PC-3 (cell line): Measurements from ENCODE around the gene LACC1. TPM values are rescaled to one million over a fixed set of nuclear protein-coding genes. Genes with fewer than 3 reads are reported as not detected.

ENCODE experiments used
- ATAC-seq: fragments of 200-7000 bp; cut with Tn5 transposase; 2 replicates; pipeline ENCODE4 v1.9.1; 2020; ENCODE audit warnings: mild to moderate bottlenecking, moderate library complexity
- BruUV-seq: library from RNA; stranded (reverse); fragments of 400-500 nt; replicated peaks from 2 replicates; lab custom pipeline; 2021; lab: Mats Ljungman, UMichigan
- CTCF ChIA-PET: fragments of 300-600 bp; sonication (Branson Sonifier 250); formaldehyde crosslinking; loops from one replicate; lab custom pipeline; 2022; ENCODE audit warnings: antibody characterized with exemption; lab: Charles Lee
- POLR2A ChIA-PET: fragments of 300-600 bp; sonication (Branson Sonifier 250); formaldehyde crosslinking; loops from one replicate; lab custom pipeline; 2022; ENCODE audit warnings: antibody characterized with exemption; ENCODE audit not compliant: unreplicated experiment; lab: Charles Lee
- DNase-seq: peaks from one replicate; pipeline ENCODE4 v3.0.0-alpha.2; 2015
- H2AFZ ChIP-seq: fragments of 300-600 bp; sonication (generic); 2 replicates; pipeline ENCODE4 v1.6.0; 2016; ENCODE audit warnings: antibody characterized with exemption, low read length
- H3F3A ChIP-seq: fragments of 300-600 bp; sonication (generic); one replicate; pipeline ENCODE4 v1.6.0; 2017; ENCODE audit warnings: antibody characterized with exemption, low read length, control low read depth, mild to moderate bottlenecking; ENCODE audit not compliant: unreplicated experiment
- H3K27ac ChIP-seq: fragments of 300-600 bp; sonication (generic); 2 replicates; pipeline ENCODE4 v1.5.1; 2016; ENCODE audit warnings: mild to moderate bottlenecking, low read length
- H3K27me3 ChIP-seq: fragments of 300-600 bp; sonication (generic); 2 replicates; pipeline ENCODE4 v1.6.1; 2016; ENCODE audit warnings: low read length, mixed read lengths
- H3K36me3 ChIP-seq: fragments of 300-600 bp; sonication (generic); 2 replicates; pipeline ENCODE4 v1.6.1; 2016; ENCODE audit warnings: low read depth, mixed run types, low read length, mixed read lengths
- H3K4me1 ChIP-seq: fragments of 300-600 bp; sonication (generic); 2 replicates; pipeline ENCODE4 v1.5.1; 2016; ENCODE audit warnings: low read length; ENCODE audit not compliant: insufficient read depth
- H3K4me2 ChIP-seq: fragments of 300-600 bp; sonication (generic); 2 replicates; pipeline ENCODE4 v1.6.0; 2016; ENCODE audit warnings: low read length
- H3K4me3 ChIP-seq: fragments of 300-600 bp; sonication (generic); 2 replicates; pipeline ENCODE4 v1.5.1; 2016; ENCODE audit warnings: mild to moderate bottlenecking, low read length, mixed read lengths
- H3K79me2 ChIP-seq: fragments of 300-600 bp; sonication (generic); 2 replicates; pipeline ENCODE4 v1.6.1; 2017; ENCODE audit warnings: low read length, mixed read lengths
- H3K9ac ChIP-seq: fragments of 300-600 bp; sonication (generic); 2 replicates; pipeline ENCODE4 v1.6.0; 2016; ENCODE audit warnings: mild to moderate bottlenecking, low read length
- H3K9me2 ChIP-seq: fragments of 300-600 bp; sonication (generic); replicated peaks from 2 replicates; pipeline ENCODE4 v1.6.1; 2016; ENCODE audit warnings: mixed run types, low read length, mixed read lengths
- H3K9me3 ChIP-seq: fragments of 300-600 bp; sonication (generic); 2 replicates; pipeline ENCODE4 v1.6.1; 2016; ENCODE audit warnings: low read length, mixed read lengths
- H4K20me1 ChIP-seq: fragments of 300-600 bp; sonication (generic); 2 replicates; pipeline ENCODE4 v1.6.1; 2016; ENCODE audit warnings: low read length, mixed read lengths
- CTCF ChIP-seq: fragments of 300-600 bp; sonication (generic); conservative IDR thresholded peaks from 2 replicates; pipeline ENCODE4 v1.5.1; 2017; ENCODE audit warnings: antibody characterized with exemption, low read depth, mild to moderate bottlenecking, low read length
- EZH2 ChIP-seq: fragments of 300-600 bp; sonication (generic); IDR thresholded peaks from one replicate; pipeline ENCODE4 v1.6.1; 2017; ENCODE audit warnings: antibody characterized with exemption, mild to moderate bottlenecking, low read length; ENCODE audit not compliant: unreplicated experiment
- EZH2phosphoT487 ChIP-seq: fragments of 300-600 bp; sonication (generic); IDR thresholded peaks from 2 replicates; pipeline ENCODE4 v1.6.1; 2018; ENCODE audit warnings: mild to moderate bottlenecking, antibody characterized with exemption, low read length, borderline replicate concordance
- intact Hi-C: fragments of 100-400 bp; cut with micrococcal nuclease; formaldehyde crosslinking; loops from 2 replicates; pipeline ENCODE4 v1.9.0; 2023
- total RNA-seq: library from RNA; depleted of rRNA; stranded (reverse); fragments of >200 nt; gene quantifications from 2 replicates; pipeline ENCODE4 v1.2.3, GENCODE V29; 2014

LACC1 gene
- total RNA-seq, 1 experiment from 2014 or later: 1.2 TPM

- POLR2A ChIA-PET: no interaction called here
- Histone ChIP-seq H3K9ac (no peak overlapping the region), H3K9me2 (no peaks in the 10 kb centered on the region), H2AFZ (no peak overlapping the region), H3K4me3 (no peak overlapping the region), H3K9me3 (no peaks in the 10 kb centered on the region), H3K36me3 (no peaks in the 10 kb centered on the region), H4K20me1 (no peaks in the 10 kb centered on the region), H3K4me1 (0 out of 2 replicates have a peak, but pooled peaks cover 5% of the 10 kb centered on the region), H3K27ac (no peak overlapping the region), H3K4me2 (no peak overlapping the region), H3F3A (no peaks in the 10 kb centered on the region), H3K27me3 (no peaks in the 10 kb centered on the region), H3K79me2 (peaks cover 2% of the 10 kb centered on the region; the same call in 1 of the 2 replicates)
- DNase-seq: no peak
- no TSS peak for BruUV-seq
- TF ChIP-seq CTCF (no peak), EZH2 (no peak), EZH2phosphoT487 (no peak)
- no peak for ATAC-seq
- CTCF ChIA-PET: interaction anchor here (0.5 kb wide), 1 partner anchor 161 kb away, joined by 3 read pairs; no protein-coding TSS in a partner anchor
- intact Hi-C loops: no loop called here
These were observed 4.5 kb downstream of the LACC1 start for GRCh38 chr13:43884222-43884621.

GRCh38 chr13:43894438-43894837 is 14.7 kb downstream of the LACC1 start:
- H3K9me3 ChIP-seq: no peaks in the 10 kb centered on the region
- H3K9me2 ChIP-seq: no peaks in the 10 kb centered on the region
- H3K4me2 ChIP-seq: no peak overlapping the region
- H3K27me3 ChIP-seq: no peaks in the 10 kb centered on the region
- TF ChIP-seq EZH2phosphoT487: no peak
- TF ChIP-seq CTCF: peak; percentile 51
- CTCF ChIA-PET: interaction anchor here (0.6 kb wide), 1 partner anchor 741 kb away, joined by 4 read pairs; no protein-coding TSS in a partner anchor
- no peaks in the 10 kb centered on the region for H3K4me1 ChIP-seq
- no peaks in the 10 kb centered on the region for H3F3A ChIP-seq
- H4K20me1 ChIP-seq: no peaks in the 10 kb centered on the region
- H2AFZ ChIP-seq: no peak overlapping the region
- peak; percentile 12 for DNase-seq
- no peaks in the 10 kb centered on the region for H3K79me2 ChIP-seq
- H3K4me3 ChIP-seq: no peak overlapping the region
- ATAC-seq: no peak
- no TSS peak for BruUV-seq
- H3K9ac ChIP-seq: no peak overlapping the region
- intact Hi-C loops: no loop called here
- no peak overlapping the region for H3K27ac ChIP-seq
- H3K36me3 ChIP-seq: no peaks in the 10 kb centered on the region
- POLR2A ChIA-PET: no interaction called here

- TF ChIP-seq CTCF (no peak), EZH2 (no peak), EZH2phosphoT487 (no peak)
- Histone ChIP-seq H2AFZ (no peak overlapping the region), H3K4me1 (no peaks in the 10 kb centered on the region), H3K9ac (no peak overlapping the region), H3K4me3 (no peak overlapping the region), H3K27me3 (no peaks in the 10 kb centered on the region), H3F3A (no peaks in the 10 kb centered on the region), H3K79me2 (no peaks in the 10 kb centered on the region), H3K4me2 (no peak overlapping the region), H3K36me3 (no peaks in the 10 kb centered on the region), H3K9me3 (no peaks in the 10 kb centered on the region), H3K9me2 (no peaks in the 10 kb centered on the region), H3K27ac (no peak overlapping the region), H4K20me1 (no peaks in the 10 kb centered on the region)
- no TSS peak for BruUV-seq
- DNase-seq (no peak), ATAC-seq (no peak)
- ChIA-PET CTCF (no interaction called here), POLR2A (no interaction called here)
- intact Hi-C loops: no loop called here
These were observed 16.2 kb downstream of the LACC1 start for GRCh38 chr13:43895940-43896339.
